Activated CD4-positive, alpha-beta memory T cell treated with anti-CD3 and anti-CD28 coated beads for 36 hours (primary cell): ENCODE results near the gene PRDM16. TPM values are rescaled to one million over a fixed set of nuclear protein-coding genes. Genes with fewer than 3 reads are reported as not detected.

Experiments used
- CTCF ChIA-PET: fragments of 350-600 bp; sonication (Branson Sonifier 250); formaldehyde crosslinking; loops from one replicate; lab custom pipeline; 2021; ENCODE audit warnings: antibody characterized with exemption, inconsistent platforms; lab: Charles Lee
- POLR2A ChIA-PET: fragments of 350-600 bp; sonication (Branson Sonifier 250); formaldehyde crosslinking; loops from one replicate; lab custom pipeline; 2021; ENCODE audit warnings: antibody characterized with exemption; lab: Charles Lee
- DNase-seq: peaks from one replicate; pipeline ENCODE4 v3.0.0-alpha.2; 2020
- H3K27ac Mint-ChIP-seq: one replicate; pipeline ENCODE4 v1.8.0; 2021; ENCODE audit warnings: mixed read lengths
- H3K27me3 Mint-ChIP-seq: one replicate; pipeline ENCODE4 v1.8.0; 2021; ENCODE audit warnings: mixed read lengths
- H3K36me3 Mint-ChIP-seq: one replicate; pipeline ENCODE4 v1.8.0; 2021; ENCODE audit warnings: mixed read lengths
- H3K4me1 Mint-ChIP-seq: one replicate; pipeline ENCODE4 v1.8.0; 2021; ENCODE audit warnings: low read depth, mixed read lengths
- H3K4me3 Mint-ChIP-seq: one replicate; pipeline ENCODE4 v1.8.0; 2021; ENCODE audit warnings: mild to moderate bottlenecking, mixed read lengths
- H3K9me3 Mint-ChIP-seq: one replicate; pipeline ENCODE4 v1.8.0; 2021; ENCODE audit warnings: mixed read lengths
- intact Hi-C: fragments of 100-400 bp; cut with micrococcal nuclease; formaldehyde crosslinking; loops from one replicate; pipeline ENCODE4 v1.15.1; 2023
- total RNA-seq, 2 experiments: library from RNA; stranded (reverse); gene quantifications; one replicate each; pipeline ENCODE4 v1.2.3, GENCODE V29; 2021

Gene PRDM16
- total RNA-seq, 2 experiments from 2014 or later, result not detected

DNA sequence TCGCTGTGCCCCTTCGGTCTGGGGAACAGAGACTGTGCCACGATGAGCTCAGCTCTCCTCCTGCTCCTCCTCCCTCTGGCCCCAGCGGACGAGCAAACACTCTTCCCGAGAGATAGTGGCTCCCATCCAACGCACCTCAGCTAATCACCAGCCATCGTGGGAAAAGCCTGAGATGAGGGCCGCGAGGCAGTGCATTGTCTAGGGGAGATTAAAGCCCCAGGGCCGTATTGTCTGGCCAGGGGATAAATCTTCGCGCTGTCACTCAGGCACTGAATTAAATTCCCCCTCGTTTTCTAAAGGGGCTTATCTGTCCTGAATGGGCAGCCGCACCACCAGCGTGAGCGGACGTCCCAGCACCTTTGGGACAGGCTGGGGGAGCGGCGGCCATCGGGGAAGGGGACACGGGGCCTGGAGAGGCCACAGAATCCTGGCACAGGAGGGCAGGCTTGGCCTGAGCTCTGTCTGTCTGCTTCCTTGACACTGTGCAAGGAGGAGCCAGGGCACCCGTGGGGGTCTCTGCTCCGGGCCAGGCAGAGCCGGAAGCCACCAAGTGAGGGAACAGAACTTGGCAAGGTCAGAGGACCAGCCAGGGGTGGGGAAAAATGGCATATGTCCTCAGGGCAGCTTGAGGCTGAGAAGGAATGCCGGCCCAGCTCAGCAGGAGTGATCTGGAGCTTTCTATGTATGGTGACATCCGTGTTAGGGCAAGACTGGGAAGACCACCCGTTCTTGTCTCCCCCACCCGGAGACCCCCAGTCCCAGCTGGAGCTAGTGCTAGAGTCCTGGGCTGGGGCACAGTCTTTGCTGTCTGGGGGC lies 32.3 kb downstream of the PRDM16 start:
- intact Hi-C loops, result no loop called here
- Mint-ChIP-seq H3K36me3 (no peaks in the 10 kb centered on the region), H3K9me3 (no peaks in the 10 kb centered on the region), H3K4me3 (no peak overlapping the region), H3K27me3 (peaks cover 4% of the 10 kb centered on the region), H3K4me1 (no peaks in the 10 kb centered on the region), H3K27ac (no peak overlapping the region)
- CTCF ChIA-PET, result no interaction called here
- no peak for DNase-seq
- POLR2A ChIA-PET, result no interaction called here

DNA sequence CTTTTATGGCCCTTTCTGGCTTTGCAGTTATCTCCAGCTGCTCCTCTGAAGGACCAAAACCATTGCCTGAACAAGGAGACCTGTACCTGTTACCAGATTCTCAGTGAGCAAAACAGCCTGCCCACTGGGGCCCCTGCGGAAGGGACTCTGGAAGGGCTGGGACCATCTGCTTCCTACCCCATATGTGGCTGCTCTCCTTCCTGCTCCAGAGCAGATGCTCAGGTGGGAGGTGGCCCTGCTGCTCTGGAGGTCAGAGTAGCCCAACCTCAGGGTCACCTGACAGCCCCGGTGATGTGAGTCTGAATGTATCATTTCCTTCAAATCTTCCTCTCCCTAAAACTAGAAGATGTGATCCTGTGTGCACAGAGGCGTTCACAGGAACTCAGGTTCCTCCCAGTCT lies 33.6 kb downstream of the PRDM16 start:
- intact Hi-C loops, result no loop called here
- H3K4me1 Mint-ChIP-seq, result no peaks in the 10 kb centered on the region

DNA sequence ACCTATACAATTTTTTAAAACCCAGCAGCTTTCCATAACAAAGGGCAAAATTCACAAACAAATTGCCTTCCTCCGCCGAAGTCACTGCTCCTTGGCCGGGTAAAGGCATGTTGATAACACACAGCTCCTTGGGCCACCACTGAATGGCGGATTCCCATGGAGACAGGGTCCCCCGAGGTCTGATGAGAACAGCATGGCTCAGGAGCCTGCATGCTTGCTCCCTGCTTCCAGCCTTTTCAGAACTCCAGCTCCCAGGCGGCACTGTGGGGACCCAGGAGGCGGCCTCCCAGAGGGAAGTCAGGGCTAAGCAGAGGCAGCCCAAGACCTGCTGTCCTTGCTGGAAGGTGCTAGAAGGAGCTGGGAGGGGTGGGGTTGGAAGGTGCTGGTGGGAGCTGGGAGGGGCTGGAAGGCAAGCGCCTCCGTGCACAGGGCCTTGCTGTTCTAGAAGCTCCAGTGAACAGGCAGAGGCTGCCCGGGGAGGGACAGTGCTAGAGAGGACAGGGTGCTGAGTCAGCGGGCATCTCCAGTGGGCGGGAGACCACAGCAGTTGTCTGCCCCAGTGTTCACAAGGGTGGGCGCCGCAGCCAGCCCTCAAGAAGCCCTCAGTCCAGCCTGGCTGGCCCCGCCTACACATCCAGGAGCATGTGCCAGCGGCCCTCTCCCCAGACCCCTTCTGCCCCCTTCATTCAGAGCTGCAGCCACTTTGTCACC lies 35.1 kb downstream of the PRDM16 start:
- intact Hi-C loops, result no loop called here
- Mint-ChIP-seq H3K4me1 (no peaks in the 10 kb centered on the region), H3K27me3 (peaks cover 1% of the 10 kb centered on the region), H3K36me3 (no peaks in the 10 kb centered on the region), H3K4me3 (no peak overlapping the region), H3K27ac (no peak overlapping the region), H3K9me3 (peaks cover 8% of the 10 kb centered on the region)
- DNase-seq, result no peak
- POLR2A ChIA-PET, result no interaction called here
- CTCF ChIA-PET, result no interaction called here

More for the DNA sequence above, 33.6 kb downstream of the PRDM16 start:
- ChIA-PET CTCF (no interaction called here), POLR2A (no interaction called here)
- H3K27me3 Mint-ChIP-seq, result no peaks in the 10 kb centered on the region
- H3K9me3 Mint-ChIP-seq, result no peaks in the 10 kb centered on the region
- DNase-seq, result no peak
- no peak overlapping the region for H3K4me3 Mint-ChIP-seq
- H3K36me3 Mint-ChIP-seq, result no peaks in the 10 kb centered on the region
- H3K27ac Mint-ChIP-seq, result no peak overlapping the region

DNA sequence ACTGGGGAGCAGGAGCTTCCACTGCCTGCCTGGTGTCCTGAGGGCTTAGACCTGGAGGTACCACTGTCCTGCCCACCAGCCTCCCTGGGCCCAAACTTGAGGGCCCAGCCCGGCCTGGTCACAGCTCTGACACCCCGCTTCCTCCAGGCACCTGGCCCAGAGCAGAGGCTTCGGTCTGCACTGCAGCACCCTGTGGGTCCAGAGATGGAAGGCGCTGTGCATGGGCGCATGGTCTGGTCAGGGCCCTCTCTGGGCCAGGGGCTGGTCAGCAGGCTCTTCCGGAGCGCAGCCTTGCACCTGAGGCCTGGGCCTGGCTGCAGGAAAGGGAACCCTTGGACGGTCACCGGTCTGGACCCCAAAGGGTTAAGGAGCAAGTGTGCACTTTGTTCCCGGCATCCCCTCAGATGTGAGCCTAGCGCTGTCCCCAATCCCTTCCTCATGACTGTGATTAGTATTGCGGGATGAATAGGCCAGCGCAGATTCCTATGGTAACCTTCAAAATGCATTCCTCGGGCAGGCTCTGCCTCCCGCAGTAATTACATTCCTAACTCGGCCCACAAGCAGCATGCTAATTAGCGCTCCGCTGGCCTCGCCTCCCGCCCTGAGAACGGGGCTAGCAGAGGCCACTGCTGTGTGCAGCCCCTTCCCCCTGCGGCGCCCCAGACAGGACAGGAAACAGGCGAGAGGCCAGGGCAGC lies 36.3 kb downstream of the PRDM16 start:
- intact Hi-C loops, result no loop called here
- no peak overlapping the region for H3K4me3 Mint-ChIP-seq
- H3K9me3 Mint-ChIP-seq, result peaks cover 8% of the 10 kb centered on the region
- no peak overlapping the region for H3K27ac Mint-ChIP-seq
- no peaks in the 10 kb centered on the region for H3K36me3 Mint-ChIP-seq
- no peak for DNase-seq
- ChIA-PET CTCF (no interaction called here), POLR2A (no interaction called here)
- peaks cover 4% of the 10 kb centered on the region for H3K27me3 Mint-ChIP-seq
- no peaks in the 10 kb centered on the region for H3K4me1 Mint-ChIP-seq

DNA sequence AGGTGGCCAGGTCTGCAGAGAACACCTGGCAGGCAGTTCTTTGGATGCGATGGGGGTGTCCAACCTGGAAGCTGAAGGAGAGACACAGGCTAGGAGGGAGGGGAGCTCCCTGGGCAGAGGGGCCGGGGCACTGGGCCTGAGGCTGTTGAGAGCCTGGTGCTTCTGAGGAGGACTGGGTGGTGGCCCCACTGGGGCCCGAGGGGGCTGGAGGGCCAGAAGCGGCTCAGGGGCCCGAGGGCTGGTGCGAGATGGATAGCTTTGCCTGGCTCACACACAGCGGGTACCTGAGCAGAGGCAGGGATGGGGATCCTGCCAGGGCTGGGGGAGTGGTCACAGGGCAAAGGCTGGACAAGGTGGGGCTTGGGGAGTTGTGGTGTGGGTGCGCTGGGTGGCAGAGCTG lies 37.2 kb downstream of the PRDM16 start:
- H3K27me3 Mint-ChIP-seq, result peaks cover 4% of the 10 kb centered on the region

DNA sequence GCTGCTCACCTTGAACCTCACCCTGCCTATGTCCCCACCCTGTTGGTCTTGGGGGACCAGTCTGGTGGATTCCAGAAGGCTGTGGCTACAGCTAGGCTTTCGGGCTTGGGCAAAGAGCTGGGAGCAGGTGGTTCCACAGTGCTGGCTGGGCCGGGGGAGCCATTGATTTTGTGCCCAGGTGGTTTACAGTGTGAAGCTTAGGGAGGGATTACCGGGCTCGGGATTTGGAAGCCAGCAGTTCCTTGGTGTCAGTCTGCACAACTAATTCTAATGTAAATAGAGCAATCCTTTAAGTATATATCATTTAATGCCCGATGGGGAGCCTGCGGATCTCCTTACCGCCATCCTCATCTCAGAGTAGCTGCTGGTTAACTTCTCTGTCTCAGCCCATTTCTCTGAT lies 38.2 kb downstream of the PRDM16 start:
- Mint-ChIP-seq H3K36me3 (no peaks in the 10 kb centered on the region), H3K4me3 (no peak overlapping the region), H3K4me1 (no peaks in the 10 kb centered on the region), H3K27me3 (peaks cover 4% of the 10 kb centered on the region), H3K27ac (no peak overlapping the region), H3K9me3 (peaks cover 8% of the 10 kb centered on the region)
- intact Hi-C loops, result no loop called here
- ChIA-PET POLR2A (no interaction called here), CTCF (no interaction called here)
- no peak for DNase-seq

More for the DNA sequence above, 37.2 kb downstream of the PRDM16 start:
- no peak overlapping the region for H3K4me3 Mint-ChIP-seq
- no peak for DNase-seq
- intact Hi-C loops, result no loop called here
- CTCF ChIA-PET, result no interaction called here
- POLR2A ChIA-PET, result no interaction called here
- no peaks in the 10 kb centered on the region for H3K4me1 Mint-ChIP-seq
- no peak overlapping the region for H3K27ac Mint-ChIP-seq
- H3K36me3 Mint-ChIP-seq, result no peaks in the 10 kb centered on the region
- peaks cover 8% of the 10 kb centered on the region for H3K9me3 Mint-ChIP-seq

DNA sequence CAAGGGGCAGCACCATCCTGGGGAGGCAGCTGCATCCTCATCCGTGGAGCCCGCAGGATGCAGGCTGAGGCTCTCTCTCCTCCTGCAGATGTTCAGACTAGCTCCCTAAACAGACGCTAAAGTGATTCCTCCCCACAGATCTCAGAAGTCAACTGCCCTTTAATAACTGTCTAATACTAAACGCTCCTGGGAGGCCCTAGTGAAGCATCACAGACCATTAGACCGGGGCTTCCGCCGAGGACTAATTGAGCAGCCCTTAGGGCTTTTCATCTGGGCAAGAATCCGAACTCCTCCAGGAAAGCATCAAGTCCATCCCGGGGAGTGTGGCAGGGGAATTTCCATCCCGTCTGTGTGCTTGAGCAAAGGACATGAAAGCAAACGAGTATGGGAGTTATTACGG lies 40.4 kb downstream of the PRDM16 start:
- ChIA-PET CTCF (interaction anchor here (0.6 kb wide), 1 partner anchor 283 kb away, joined by 3 read pairs; no protein-coding TSS in a partner anchor), POLR2A (no interaction called here)
- no peak overlapping the region for H3K27ac Mint-ChIP-seq
- no peak for DNase-seq
- peaks cover 8% of the 10 kb centered on the region for H3K9me3 Mint-ChIP-seq
- H3K4me3 Mint-ChIP-seq, result no peak overlapping the region
- peaks cover 4% of the 10 kb centered on the region for H3K27me3 Mint-ChIP-seq
- no peaks in the 10 kb centered on the region for H3K4me1 Mint-ChIP-seq
- H3K36me3 Mint-ChIP-seq, result no peaks in the 10 kb centered on the region
- intact Hi-C loops, result no loop called here

DNA sequence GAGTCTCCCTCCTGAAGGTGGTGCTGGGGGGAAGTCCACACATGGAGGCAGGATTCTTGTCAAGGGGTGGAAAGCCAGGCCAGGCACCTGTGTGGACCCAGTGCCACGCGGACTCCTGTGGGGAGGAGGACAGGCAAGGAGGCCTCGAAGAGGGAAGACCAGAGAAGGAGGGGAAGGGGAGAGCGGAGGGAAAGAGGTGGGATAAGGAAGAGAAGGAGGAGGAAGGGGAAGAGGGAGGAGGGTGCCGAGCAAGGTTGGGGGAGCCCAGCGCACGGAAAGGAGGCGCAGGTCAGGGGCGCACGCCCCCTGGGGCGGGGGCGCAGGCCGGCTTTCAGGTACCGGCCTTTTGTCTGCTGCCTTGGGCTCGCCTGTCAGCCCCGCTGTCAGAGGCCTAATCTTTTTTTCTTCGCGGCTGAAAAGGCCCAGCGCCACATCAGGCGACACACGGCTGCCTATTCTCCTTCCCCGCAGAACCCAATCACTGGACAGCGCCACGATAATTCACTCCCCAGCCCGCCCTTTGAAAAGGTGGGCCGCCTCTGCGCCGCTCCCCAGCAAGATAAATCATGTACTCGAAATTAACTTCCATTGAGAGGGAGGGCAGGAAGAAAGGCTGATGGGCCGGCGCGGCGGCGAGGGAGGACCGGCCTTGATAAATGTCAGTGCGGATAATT lies 42.5 kb downstream of the PRDM16 start:
- Mint-ChIP-seq H3K27ac (no peak overlapping the region), H3K9me3 (peaks cover 8% of the 10 kb centered on the region), H3K4me1 (no peaks in the 10 kb centered on the region), H3K27me3 (peaks cover 4% of the 10 kb centered on the region), H3K36me3 (no peaks in the 10 kb centered on the region), H3K4me3 (no peak overlapping the region)
- ChIA-PET CTCF (no interaction called here), POLR2A (no interaction called here)
- intact Hi-C loops, result no loop called here
- no peak for DNase-seq

DNA sequence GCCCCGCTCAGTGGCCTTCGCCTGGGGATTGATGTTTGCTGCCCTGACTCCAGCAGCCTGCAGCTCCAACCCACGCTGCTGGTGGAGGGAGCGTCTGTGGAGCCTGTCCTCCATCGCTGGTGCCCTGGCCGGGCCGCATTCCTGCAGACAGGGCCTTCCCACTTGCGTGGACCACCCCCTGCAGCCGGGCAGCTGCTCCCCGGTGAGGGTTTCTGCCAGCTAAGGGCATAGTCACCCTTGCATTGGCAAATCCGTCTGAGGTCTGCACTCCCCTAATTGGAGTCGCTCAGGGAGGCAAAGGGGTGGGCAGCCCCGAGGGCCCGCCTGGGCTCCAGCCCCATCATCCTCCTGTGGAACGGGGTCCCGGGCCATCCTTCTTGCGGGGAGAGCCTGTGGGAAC lies 43.5 kb downstream of the PRDM16 start:
- Mint-ChIP-seq H3K4me1 (no peaks in the 10 kb centered on the region), H3K36me3 (no peaks in the 10 kb centered on the region)
- POLR2A ChIA-PET, result no interaction called here

DNA sequence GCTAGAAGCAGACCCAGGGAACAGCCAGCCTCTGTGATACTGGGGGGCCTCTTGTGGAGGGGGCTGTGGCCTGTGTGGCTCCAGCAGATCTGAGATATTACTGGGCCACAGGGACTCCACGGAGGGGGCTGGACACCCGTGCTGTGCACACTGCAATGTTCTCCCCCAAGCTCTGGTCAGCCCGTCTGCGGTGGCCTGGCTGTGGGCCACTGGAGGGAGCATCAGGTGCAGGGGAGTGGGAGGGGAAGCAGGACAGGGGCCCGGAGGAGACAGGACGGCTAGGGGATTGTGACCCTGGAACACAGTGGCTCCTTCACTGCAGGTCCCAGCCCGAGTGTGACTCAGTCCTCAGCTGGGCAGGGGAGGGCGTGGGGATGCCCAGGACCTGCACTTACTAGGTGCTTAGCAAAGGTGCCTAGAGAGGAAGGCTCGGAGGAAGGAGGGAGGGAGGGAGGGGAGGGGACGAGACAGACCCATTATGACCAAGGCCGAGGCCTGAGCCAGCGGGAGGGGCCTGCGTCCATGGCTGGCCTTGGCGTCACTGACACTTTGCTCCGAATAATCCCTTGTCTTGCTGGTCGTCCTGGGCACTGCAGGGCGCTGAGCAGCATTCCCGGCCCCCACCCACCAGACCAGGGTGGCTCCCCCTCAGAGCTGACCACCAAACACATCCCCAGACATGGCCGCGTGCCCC lies 44.2 kb downstream of the PRDM16 start:
- DNase-seq, result no peak
- POLR2A ChIA-PET, result no interaction called here
- H3K4me1 Mint-ChIP-seq, result no peaks in the 10 kb centered on the region
- no peak overlapping the region for H3K27ac Mint-ChIP-seq
- H3K9me3 Mint-ChIP-seq, result peaks cover 3% of the 10 kb centered on the region
- no peaks in the 10 kb centered on the region for H3K36me3 Mint-ChIP-seq
- no peak overlapping the region for H3K4me3 Mint-ChIP-seq
- intact Hi-C loops, result no loop called here
- peaks cover 4% of the 10 kb centered on the region for H3K27me3 Mint-ChIP-seq
- CTCF ChIA-PET, result no interaction called here

More for the DNA sequence above, 43.5 kb downstream of the PRDM16 start:
- Mint-ChIP-seq H3K4me3 (no peak overlapping the region), H3K27me3 (peaks cover 4% of the 10 kb centered on the region), H3K27ac (no peak overlapping the region), H3K9me3 (peaks cover 8% of the 10 kb centered on the region)
- CTCF ChIA-PET, result no interaction called here
- intact Hi-C loops, result no loop called here
- DNase-seq, result no peak

DNA sequence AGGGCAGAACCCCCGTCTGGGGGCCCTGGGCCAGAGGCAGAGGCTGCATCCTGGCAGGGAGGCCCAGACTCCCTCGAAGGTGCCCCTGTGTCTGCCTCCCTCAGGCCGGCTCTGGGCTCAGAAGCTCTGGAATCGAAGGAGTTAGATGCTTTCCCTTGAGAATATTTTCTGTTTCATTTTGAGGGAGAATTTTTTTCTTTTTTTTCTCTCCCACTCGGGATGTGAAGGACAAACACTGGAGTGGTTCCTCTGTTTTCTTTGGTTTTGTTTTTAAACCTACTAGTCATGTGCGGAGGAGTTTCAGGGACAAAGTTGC lies 44.7 kb downstream of the PRDM16 start:
- Mint-ChIP-seq H3K36me3 (no peaks in the 10 kb centered on the region), H3K27ac (no peak overlapping the region), H3K4me3 (no peak overlapping the region), H3K4me1 (no peaks in the 10 kb centered on the region), H3K27me3 (peaks cover 4% of the 10 kb centered on the region), H3K9me3 (no peaks in the 10 kb centered on the region)
- no peak for DNase-seq
- ChIA-PET POLR2A (no interaction called here), CTCF (no interaction called here)
- intact Hi-C loops, result no loop called here
